Neural cell (in vitro differentiated cells): ENCODE data around the gene ADK. TPM values are rescaled to one million over a fixed set of nuclear protein-coding genes. Genes with fewer than 3 reads are reported as not detected.
"Not testable (repeated sequence)": the region's sequence is repeated elsewhere in the genome, so short reads cannot be mapped to it uniquely, and the experiment has no call there.

Experiments used
- H2AFZ ChIP-seq: fragments of 200-600, 300-800 bp; sonication (generic), shearing (Covaris generic); 2 replicates; pipeline ENCODE4 v1.6.0; 2014; ENCODE audit warnings: low read depth, mild to moderate bottlenecking, antibody characterized with exemption, low read length, moderate library complexity
- H3F3A ChIP-seq: fragments of 200-600 bp; shearing (Covaris generic); 2 replicates; pipeline ENCODE4 v1.6.1; 2016; ENCODE audit warnings: mild to moderate bottlenecking, moderate library complexity, mixed read lengths, antibody characterized with exemption, low read length; ENCODE audit not compliant: insufficient read depth, poor library complexity, severe bottlenecking
- H3K27ac ChIP-seq: fragments of 200-600, 300-800 bp; sonication (generic), shearing (Covaris generic); 2 replicates; pipeline ENCODE4 v1.5.1; 2014; ENCODE audit warnings: mild to moderate bottlenecking, low read length, moderate library complexity
- H3K27me3 ChIP-seq: fragments of 300-800, 200-600 bp; sonication (generic), shearing (Covaris generic); 2 replicates; pipeline ENCODE4 v1.6.0; 2014; ENCODE audit warnings: mild to moderate bottlenecking, low read depth, low read length, moderate library complexity; ENCODE audit not compliant: insufficient read depth
- H3K36me3 ChIP-seq: fragments of 300-800, 200-600 bp; sonication (generic), shearing (Covaris generic); 2 replicates; pipeline ENCODE4 v1.5.1; 2014; ENCODE audit warnings: mild to moderate bottlenecking, antibody characterized with exemption, low read length, moderate library complexity; ENCODE audit not compliant: insufficient read depth
- H3K4me2 ChIP-seq: fragments of 300-800, 200-600 bp; sonication (generic), shearing (Covaris generic); 2 replicates; pipeline ENCODE4 v1.6.0; 2014; ENCODE audit warnings: mild to moderate bottlenecking, low read length
- H3K4me3 ChIP-seq: fragments of 300-800, 200-600 bp; sonication (generic), shearing (Covaris generic); 2 replicates; pipeline ENCODE4 v1.5.1; 2014; ENCODE audit warnings: mild to moderate bottlenecking, low read length, moderate library complexity
- H3K79me2 ChIP-seq: fragments of 200-600 bp; shearing (Covaris generic); replicated peaks from 2 replicates; pipeline ENCODE4 v1.6.0; 2014; ENCODE audit warnings: mild to moderate bottlenecking, low read length, moderate library complexity; ENCODE audit not compliant: insufficient read depth
- H3K9ac ChIP-seq: fragments of 300-800, 200-600 bp; sonication (generic), shearing (Covaris generic); 2 replicates; pipeline ENCODE4 v1.6.1; 2016; ENCODE audit warnings: mild to moderate bottlenecking, low read length, mixed read lengths
- H3K9me2 ChIP-seq: fragments of 200-600 bp; shearing (Covaris generic); 2 replicates; pipeline ENCODE4 v1.6.1; 2016; ENCODE audit warnings: mild to moderate bottlenecking, low read length, mixed read lengths; ENCODE audit not compliant: insufficient read depth
- H3K9me3 ChIP-seq: fragments of 200-600, 300-800 bp; sonication (generic), shearing (Covaris generic); 2 replicates; pipeline ENCODE4 v1.6.1; 2016; ENCODE audit warnings: mild to moderate bottlenecking, mixed run types, low read length, moderate library complexity, mixed read lengths
- H4K20me1 ChIP-seq: fragments of 200-600 bp; shearing (Covaris generic); 2 replicates; pipeline ENCODE4 v1.6.1; 2016; ENCODE audit warnings: mild to moderate bottlenecking, mixed run types; ENCODE audit not compliant: insufficient read depth
- CTCF ChIP-seq: fragments of 450-650 bp; IDR thresholded peaks from 2 replicates; pipeline ENCODE4 v1.5.1; 2014; ENCODE audit warnings: antibody characterized with exemption, mild to moderate bottlenecking, moderate library complexity; ENCODE audit not compliant: poor library complexity, severe bottlenecking
- EP300 ChIP-seq: fragments of 450-650 bp; conservative IDR thresholded peaks from 2 replicates; pipeline ENCODE4 v1.6.1; 2014; ENCODE audit warnings: antibody characterized with exemption, mild to moderate bottlenecking, moderate library complexity; ENCODE audit not compliant: poor library complexity, severe bottlenecking
- EZH2 ChIP-seq: fragments of 200-600, 300-800 bp; shearing (Covaris generic), sonication (generic); IDR thresholded peaks from 2 replicates; pipeline ENCODE4 v1.6.1; 2014; ENCODE audit warnings: antibody characterized with exemption, low read length, borderline replicate concordance, mild to moderate bottlenecking; ENCODE audit not compliant: insufficient read depth, poor library complexity, severe bottlenecking
- MXI1 ChIP-seq: fragments of 450-650 bp; conservative IDR thresholded peaks from 2 replicates; pipeline ENCODE4 v1.6.1; 2014; ENCODE audit warnings: antibody characterized with exemption, mild to moderate bottlenecking; ENCODE audit not compliant: poor library complexity, severe bottlenecking
- POLR2AphosphoS5 ChIP-seq: IDR thresholded peaks from 2 replicates; pipeline ENCODE4 v1.6.1; 2012
- RAD21 ChIP-seq: fragments of 450-650 bp; conservative IDR thresholded peaks from 2 replicates; pipeline ENCODE4 v1.6.1; 2014; ENCODE audit warnings: antibody characterized with exemption, mild to moderate bottlenecking, moderate library complexity
- SMC3 ChIP-seq: fragments of 450-650 bp; conservative IDR thresholded peaks from 2 replicates; pipeline ENCODE4 v1.6.1; 2014; ENCODE audit warnings: antibody characterized with exemption, mild to moderate bottlenecking, moderate library complexity; ENCODE audit not compliant: poor library complexity
- TAF1 ChIP-seq: IDR thresholded peaks from 2 replicates; pipeline ENCODE4 v1.6.1; 2012; ENCODE audit warnings: low read depth
- polyA plus RNA-seq: library from polyadenylated mRNA; depleted of rRNA; stranded (reverse); fragments of >200 nt; gene quantifications from 2 replicates; pipeline ENCODE4 v1.2.3, GENCODE V29; 2014
- TF ChIP-seq, protein P1 (sequence below): IDR thresholded peaks from 2 replicates; pipeline ENCODE4 v1.6.1; 2012; ENCODE audit warnings: borderline replicate concordance

The ADK gene
- polyA plus RNA-seq, 1 donor from 2014 or later, result 19.5 TPM

DNA sequence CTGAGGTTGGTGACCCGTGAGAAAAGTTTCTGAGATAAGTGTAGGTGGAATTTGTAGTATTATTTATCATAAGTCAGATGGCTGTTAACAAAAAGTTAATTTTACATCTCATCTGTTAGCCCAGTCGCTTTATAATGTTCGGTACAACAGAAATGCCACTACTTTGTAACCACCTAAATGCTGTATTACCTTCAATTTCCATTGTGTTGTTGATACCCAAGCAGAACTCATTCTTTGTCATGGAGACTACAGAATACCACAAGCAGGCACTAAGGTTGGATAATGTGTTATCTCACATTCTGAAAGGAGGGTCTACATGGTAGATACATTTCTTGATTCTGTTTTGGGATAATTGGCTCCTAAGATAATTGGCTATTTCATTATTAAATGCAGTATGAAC lies 425.6 kb downstream of the ADK start:
- Histone ChIP-seq H3K4me3 (no peak overlapping the region), H3K4me2 (no peak overlapping the region), H3K27ac (no peak overlapping the region), H3K9ac (no peak overlapping the region), H3K9me3 (no peaks in the 10 kb centered on the region), H3K79me2 (no peaks in the 10 kb centered on the region), H4K20me1 (no peaks in the 10 kb centered on the region), H3F3A (no peaks in the 10 kb centered on the region), H3K9me2 (no peaks in the 10 kb centered on the region), H3K27me3 (no peaks in the 10 kb centered on the region), H2AFZ (no peak overlapping the region), H3K36me3 (no peaks in the 10 kb centered on the region)
- TF ChIP-seq SMC3 (no peak), CTCF (no peak), MXI1 (no peak), RAD21 (no peak), POLR2AphosphoS5 (no peak), TAF1 (no peak), EP300 (no peak), EZH2 (no peak)
- TF ChIP-seq, protein P1, sequence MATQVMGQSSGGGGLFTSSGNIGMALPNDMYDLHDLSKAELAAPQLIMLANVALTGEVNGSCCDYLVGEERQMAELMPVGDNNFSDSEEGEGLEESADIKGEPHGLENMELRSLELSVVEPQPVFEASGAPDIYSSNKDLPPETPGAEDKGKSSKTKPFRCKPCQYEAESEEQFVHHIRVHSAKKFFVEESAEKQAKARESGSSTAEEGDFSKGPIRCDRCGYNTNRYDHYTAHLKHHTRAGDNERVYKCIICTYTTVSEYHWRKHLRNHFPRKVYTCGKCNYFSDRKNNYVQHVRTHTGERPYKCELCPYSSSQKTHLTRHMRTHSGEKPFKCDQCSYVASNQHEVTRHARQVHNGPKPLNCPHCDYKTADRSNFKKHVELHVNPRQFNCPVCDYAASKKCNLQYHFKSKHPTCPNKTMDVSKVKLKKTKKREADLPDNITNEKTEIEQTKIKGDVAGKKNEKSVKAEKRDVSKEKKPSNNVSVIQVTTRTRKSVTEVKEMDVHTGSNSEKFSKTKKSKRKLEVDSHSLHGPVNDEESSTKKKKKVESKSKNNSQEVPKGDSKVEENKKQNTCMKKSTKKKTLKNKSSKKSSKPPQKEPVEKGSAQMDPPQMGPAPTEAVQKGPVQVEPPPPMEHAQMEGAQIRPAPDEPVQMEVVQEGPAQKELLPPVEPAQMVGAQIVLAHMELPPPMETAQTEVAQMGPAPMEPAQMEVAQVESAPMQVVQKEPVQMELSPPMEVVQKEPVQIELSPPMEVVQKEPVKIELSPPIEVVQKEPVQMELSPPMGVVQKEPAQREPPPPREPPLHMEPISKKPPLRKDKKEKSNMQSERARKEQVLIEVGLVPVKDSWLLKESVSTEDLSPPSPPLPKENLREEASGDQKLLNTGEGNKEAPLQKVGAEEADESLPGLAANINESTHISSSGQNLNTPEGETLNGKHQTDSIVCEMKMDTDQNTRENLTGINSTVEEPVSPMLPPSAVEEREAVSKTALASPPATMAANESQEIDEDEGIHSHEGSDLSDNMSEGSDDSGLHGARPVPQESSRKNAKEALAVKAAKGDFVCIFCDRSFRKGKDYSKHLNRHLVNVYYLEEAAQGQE, result no peak

DNA sequence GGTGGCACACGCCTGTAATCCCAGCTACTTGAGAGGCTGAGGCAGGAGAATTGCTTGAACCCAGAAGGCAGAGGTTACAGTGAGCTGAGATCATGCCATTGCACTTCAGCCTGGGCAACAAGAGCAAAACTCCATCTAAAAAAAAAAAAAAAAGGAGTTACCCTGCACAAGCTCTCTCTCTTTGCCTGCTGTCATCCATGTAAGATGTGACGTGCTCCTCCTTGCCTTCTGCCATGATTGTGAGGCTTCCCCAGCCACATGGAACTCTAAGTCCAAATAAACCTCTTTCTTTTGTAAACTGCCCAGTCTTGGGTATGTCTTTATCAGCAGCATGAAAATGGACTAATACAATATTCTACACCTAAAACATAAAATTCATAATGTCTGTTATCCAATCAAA lies 429.4 kb downstream of the ADK start:
- not testable (repeated sequence) for H4K20me1 ChIP-seq, H3K9ac ChIP-seq, H3K4me2 ChIP-seq, H3K9me2 ChIP-seq, H3K36me3 ChIP-seq, H3K9me3 ChIP-seq, H3K27me3 ChIP-seq, H3K79me2 ChIP-seq, H3F3A ChIP-seq, H3K4me3 ChIP-seq, H2AFZ ChIP-seq, H3K27ac ChIP-seq

- no peaks in the 10 kb centered on the region for H3K36me3 ChIP-seq
- no peak overlapping the region for H3K27ac ChIP-seq
- H3K4me2 ChIP-seq, result no peak overlapping the region
- TF ChIP-seq EP300 (no peak), EZH2 (no peak), CTCF (no peak), SMC3 (no peak), TAF1 (no peak), RAD21 (no peak), MXI1 (no peak), POLR2AphosphoS5 (no peak)
- TF ChIP-seq, protein P1, result no peak
- no peaks in the 10 kb centered on the region for H3K9me3 ChIP-seq
- no peaks in the 10 kb centered on the region for H3K9me2 ChIP-seq
- no peaks in the 10 kb centered on the region for H4K20me1 ChIP-seq
- peaks cover 8% of the 10 kb centered on the region for H3F3A ChIP-seq
- no peaks in the 10 kb centered on the region for H3K27me3 ChIP-seq
- H3K9ac ChIP-seq, result no peak overlapping the region
- no peak overlapping the region for H3K4me3 ChIP-seq
- H2AFZ ChIP-seq, result no peak overlapping the region
- H3K79me2 ChIP-seq, result no peaks in the 10 kb centered on the region
Measured at GRCh38 chr10:74582566-74582965, 431.5 kb downstream of the ADK start.
